Raji (cell line): Measurements from ENCODE around the gene ATXN1.

Source experiments
- POLR2A ChIP-seq: IDR thresholded peaks from 2 replicates; pipeline ENCODE4 v1.6.1; 2011; ENCODE audit warnings: low read depth, low read length, control low read depth; ENCODE audit not compliant: insufficient read depth

Gene ATXN1

GRCh38 chr6:16487996-16488674 lies 273.1 kb downstream of the ATXN1 start:
- TF ChIP-seq POLR2A: no peak

- no peak for TF ChIP-seq POLR2A
Measured at GRCh38 chr6:16486661-16487060, 274.6 kb downstream of the ATXN1 start.

GRCh38 chr6:16483315-16483875 lies 277.9 kb downstream of the ATXN1 start:
- TF ChIP-seq POLR2A: no peak

- TF ChIP-seq POLR2A: no peak
Measured at GRCh38 chr6:16482702-16483314, 278.5 kb downstream of the ATXN1 start.

GRCh38 chr6:16481697-16482399 lies 279.4 kb downstream of the ATXN1 start:
- TF ChIP-seq POLR2A: no peak

- no peak for TF ChIP-seq POLR2A
Measured at GRCh38 chr6:16480763-16481560, 280.3 kb downstream of the ATXN1 start.

- no peak for TF ChIP-seq POLR2A
Measured at GRCh38 chr6:16477367-16478149, 283.7 kb downstream of the ATXN1 start.

GRCh38 chr6:16476861-16477260 lies 284.4 kb downstream of the ATXN1 start:
- TF ChIP-seq POLR2A: no peak

- no peak for TF ChIP-seq POLR2A
Measured at GRCh38 chr6:16475494-16475781, 285.8 kb downstream of the ATXN1 start.

- no peak for TF ChIP-seq POLR2A
Measured at GRCh38 chr6:16474772-16475493, 286.3 kb downstream of the ATXN1 start.

GRCh38 chr6:16473908-16474771 lies 287.1 kb downstream of the ATXN1 start:
- TF ChIP-seq POLR2A: no peak

- no peak for TF ChIP-seq POLR2A
Measured at GRCh38 chr6:16473184-16473907, 287.9 kb downstream of the ATXN1 start.

- no peak for TF ChIP-seq POLR2A
Measured at GRCh38 chr6:16472349-16473069, 288.8 kb downstream of the ATXN1 start.
